GM12892 (cell line): ENCODE data around the gene ZNF79.

Source experiments
- POLR2A ChIP-seq: IDR thresholded peaks from 2 replicates; pipeline ENCODE4 v1.6.1; 2011; ENCODE audit warnings: low read depth, low read length, control low read depth
- TAF1 ChIP-seq: IDR thresholded peaks from 2 replicates; pipeline ENCODE4 v1.6.1; 2011; ENCODE audit warnings: low read depth, mild to moderate bottlenecking, control low read depth, low read length, borderline replicate concordance

GRCh38 chr9:127386981-127387380 lies 37.2 kb upstream of the ZNF79 start:
- TF ChIP-seq TAF1 (no peak), POLR2A (no peak)
